Measurements from ENCODE around the gene WNT1.

- TF ChIP-seq CTCF (IDR thresholded peaks at IDR 0.05; ENCODE audit: extremely low read depth in 1 of 2, insufficient read depth in 1 of 2, low read depth in 1 of 2, low read length in 2 of 2) = no peak
- no peak for TF ChIP-seq POLR2A (IDR thresholded peaks at IDR 0.05; ENCODE audit: low read depth, low read length)
- no peak for TF ChIP-seq EZH2 (IDR thresholded peaks at IDR 0.05; ENCODE audit: borderline replicate concordance, low read depth, low read length, severe bottlenecking)
- no peak for TF ChIP-seq JUN (IDR thresholded peaks at IDR 0.05; ENCODE audit: borderline replicate concordance, insufficient read depth, insufficient read length, low read depth)
- TF ChIP-seq POLR2AphosphoS5 (IDR thresholded peaks at IDR 0.05; ENCODE audit: insufficient read depth, low read depth, low read length) = no peak
- TF ChIP-seq FOS (IDR thresholded peaks at IDR 0.05; ENCODE audit: borderline replicate concordance, insufficient read depth, low read length) = no peak
- TF ChIP-seq MAX (IDR thresholded peaks at IDR 0.05; ENCODE audit: insufficient read depth, insufficient read length) = no peak
Measured at GRCh38 chr12:48961801-48962200, 16.3 kb upstream of the WNT1 start.

All from endothelial cell of umbilical vein (primary cell).